NCI-H524 (cell line): Measurements from ENCODE around the gene KLHDC9.
"Not testable (repeated sequence)": the region's sequence is repeated elsewhere in the genome, so short reads cannot be mapped to it uniquely, and the experiment has no call there.

Source experiments
- DNase-seq, 2 experiments: peaks; one replicate each; lab custom pipeline; 2025; lab: John Stamatoyannopoulos, UW

The KLHDC9 gene, protein sequence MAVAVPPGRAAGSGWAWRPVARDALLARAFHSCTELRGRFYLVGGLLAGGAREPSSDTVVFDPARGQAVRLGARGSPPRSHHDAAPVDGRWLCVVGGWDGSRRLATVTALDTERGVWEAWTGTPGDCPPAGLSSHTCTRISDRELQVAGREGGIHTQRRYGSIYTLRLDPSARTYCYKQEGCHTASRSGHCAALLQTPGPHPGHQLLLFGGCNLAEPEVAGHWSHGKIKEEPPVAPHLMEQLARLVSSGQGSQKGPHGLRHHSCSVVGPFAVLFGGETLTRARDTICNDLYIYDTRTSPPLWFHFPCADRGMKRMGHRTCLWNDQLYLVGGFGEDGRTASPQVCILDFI

DNA sequence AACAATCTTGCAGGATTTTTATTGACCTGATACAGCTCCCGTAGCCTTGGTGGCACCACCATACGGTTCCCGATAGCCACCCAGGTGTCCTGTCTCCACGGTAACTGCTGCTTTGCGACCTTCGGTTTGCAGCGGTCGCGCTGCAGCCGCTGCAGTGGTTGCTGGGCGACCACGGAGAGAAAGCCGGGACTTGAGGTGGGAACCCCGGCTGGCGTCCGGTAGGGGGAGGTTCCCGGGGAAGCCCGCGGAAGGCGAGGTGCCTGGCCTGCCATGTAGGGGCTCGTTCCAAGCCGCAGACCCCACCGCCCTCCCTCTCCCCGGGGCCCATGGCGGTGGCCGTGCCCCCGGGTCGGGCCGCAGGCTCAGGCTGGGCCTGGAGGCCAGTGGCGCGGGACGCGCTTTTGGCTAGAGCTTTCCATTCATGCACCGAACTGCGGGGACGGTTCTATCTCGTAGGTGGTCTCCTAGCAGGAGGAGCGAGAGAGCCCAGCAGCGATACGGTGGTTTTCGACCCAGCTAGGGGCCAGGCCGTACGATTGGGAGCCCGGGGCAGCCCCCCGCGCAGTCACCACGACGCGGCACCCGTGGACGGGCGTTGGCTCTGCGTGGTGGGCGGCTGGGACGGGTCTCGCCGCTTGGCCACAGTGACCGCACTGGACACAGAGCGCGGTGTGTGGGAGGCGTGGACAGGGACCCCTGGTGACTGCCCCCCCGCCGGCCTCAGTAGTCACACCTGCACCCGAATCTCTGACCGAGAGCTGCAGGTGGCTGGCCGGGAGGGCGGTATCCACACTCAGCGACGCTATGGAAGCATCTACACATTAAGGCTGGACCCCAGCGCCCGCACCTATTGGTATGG is at the start of gene KLHDC9:
TSS of gene KLHDC9 (plus strand) at position 152 of the 859 bp plus-strand sequence. CDS start at position 327, 175 bp downstream.
- peak; percentile 81 to 92 for DNase-seq

DNA sequence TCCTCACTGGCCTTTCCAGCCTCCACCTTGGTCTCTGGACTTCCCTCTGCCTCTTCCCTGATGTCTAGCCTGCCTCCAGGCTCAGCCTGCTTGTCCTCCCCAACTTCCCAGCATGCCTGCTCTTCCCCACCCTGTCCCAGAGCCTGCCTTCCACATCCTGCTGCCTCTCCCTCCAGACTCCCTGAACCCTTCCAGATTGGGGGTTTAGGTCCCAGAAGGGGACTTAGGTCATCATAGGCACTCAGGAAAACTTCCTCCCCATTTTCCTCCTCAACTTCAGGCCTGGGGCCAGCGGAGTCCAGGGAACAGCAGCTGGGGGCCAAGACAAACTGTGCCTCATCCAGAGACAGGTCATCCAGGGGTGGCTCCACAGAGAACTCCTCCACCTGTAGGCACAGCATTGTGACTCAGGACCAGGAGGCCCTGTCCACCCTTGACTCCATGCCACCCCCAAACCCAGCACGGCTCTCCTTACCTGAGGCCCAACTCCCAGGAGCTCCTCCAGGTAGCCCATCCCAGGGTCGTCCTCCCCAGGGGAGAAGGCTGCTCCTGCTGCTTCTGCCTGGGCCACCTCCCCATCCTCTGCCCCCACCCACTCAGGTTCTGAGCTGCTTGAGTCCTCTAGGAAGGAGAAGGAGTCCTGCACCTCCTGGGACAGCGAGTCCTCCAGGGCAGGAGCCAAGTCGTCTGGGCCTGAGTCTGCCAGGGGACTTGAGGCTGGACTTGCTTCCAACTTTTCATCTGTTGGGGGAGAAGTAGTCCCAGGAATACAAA is 49.0 kb upstream of the KLHDC9 start:
- DNase-seq, result no peak

DNA sequence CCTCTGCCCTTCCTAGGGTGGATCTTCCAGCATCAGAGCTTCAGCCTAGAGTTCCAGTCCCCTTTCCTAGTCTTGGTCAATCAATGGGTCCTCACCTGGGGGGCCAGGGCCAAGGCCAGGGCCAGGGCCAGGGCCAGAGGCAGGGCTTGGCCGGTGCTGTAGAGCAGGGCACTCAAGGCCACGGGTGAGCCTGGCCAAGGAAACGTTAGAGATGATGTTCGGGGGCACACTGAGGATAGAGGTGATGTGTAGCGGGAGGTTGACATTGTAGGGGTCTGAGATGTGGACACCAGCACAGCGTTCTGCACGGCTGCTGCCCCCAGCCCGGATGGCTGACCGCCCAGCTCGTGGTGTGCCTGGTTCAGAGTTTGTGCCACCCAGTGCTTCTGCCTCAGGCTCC is 46.9 kb upstream of the KLHDC9 start:
- no peak for DNase-seq

DNA sequence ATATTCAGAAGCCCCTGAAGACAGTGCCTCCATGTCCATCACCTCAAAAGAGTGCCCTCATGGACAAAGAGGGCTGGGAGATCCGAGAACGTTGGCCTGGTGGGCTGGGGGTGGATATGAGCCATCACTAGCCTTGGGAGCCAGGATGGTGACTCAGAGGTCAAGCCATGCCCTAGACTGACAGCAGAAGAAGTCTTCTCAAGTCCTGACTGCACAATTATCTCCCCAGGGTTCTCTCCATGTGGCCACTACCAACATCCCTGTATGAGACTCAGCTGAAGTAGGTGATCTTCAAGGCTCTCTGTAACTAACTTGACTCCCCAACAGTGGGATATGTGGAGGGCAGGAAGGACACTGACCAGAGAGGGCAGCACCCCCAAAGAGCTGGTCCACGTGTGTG is 45.3 kb upstream of the KLHDC9 start:
- DNase-seq, result no peak

DNA sequence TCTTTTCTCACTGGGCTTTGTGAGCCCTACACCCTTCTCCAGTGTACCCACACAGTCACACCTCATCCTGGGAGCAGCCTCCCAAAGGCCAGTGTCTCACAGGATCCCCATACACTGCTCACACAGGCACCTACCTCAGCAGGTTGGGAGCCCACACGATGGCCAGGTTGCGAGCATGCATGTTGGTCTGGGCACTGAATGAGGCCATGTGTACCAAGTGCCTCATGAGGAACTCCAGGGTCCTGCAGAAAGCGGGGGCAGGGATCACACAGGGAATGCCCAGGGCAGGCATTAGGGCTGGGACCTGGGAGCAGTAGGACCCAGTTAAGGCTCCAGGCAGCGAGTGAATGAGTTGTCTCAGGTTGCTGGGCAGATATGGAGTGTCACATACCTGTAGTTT is 43.9 kb upstream of the KLHDC9 start:
- no peak for DNase-seq

DNA sequence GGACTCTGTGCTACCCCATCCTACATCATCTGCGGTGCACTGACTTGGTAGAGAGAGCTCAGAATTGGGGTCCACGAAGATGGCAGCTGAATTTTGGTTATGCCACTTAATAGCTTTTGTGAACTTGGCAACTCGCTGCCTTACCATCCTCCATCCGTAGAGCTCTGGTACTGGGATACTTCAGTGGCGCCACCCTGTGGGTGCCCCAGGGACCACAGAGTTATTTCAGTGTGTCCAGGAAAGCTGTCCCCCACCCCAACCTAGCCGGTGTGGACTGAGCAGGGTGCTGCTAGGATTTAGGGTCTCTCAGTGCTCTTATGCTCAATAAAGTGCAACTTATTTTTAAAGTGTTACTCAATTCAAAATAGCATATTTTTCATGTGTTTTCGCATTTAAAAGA is 43.4 kb upstream of the KLHDC9 start:
- no peak for DNase-seq

DNA sequence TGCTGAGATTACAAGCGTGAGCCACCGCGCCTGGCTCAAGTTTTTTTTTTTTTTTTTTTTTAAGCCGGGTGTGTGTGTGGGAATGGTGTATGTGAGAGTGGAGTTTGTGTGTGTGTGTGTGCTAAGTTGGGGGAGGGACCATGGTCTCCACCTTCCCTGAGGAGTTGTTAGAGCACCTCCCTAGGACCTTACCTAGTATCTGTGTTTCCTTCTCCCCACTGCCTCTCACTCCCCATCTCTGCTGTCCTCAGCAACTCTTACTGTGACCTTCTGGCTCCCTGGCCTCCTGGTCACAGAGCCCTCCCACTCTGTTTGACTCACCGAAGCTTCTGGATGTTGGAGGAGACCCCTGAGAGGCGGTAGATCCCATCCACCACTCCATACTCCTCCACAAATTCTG is 38.9 kb upstream of the KLHDC9 start:
- DNase-seq, result no peak

DNA sequence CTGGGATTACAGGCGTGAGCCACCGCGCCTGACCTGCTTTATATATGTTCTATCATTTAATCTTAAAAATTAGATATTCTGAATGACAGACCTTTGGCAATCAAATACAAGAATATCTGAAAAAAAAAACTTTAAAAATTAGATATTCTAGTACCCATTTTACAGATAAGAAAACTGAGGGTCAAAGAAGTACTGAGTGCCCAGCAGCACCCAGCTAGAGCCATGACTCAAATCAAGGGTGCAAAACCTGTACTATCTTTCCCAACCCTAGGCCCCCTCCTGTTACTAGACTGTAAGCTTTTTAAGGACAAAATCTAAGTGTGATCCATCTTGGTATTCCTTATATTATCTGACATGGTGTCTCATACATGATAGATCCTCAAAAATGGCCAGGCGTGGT is 36.7 kb upstream of the KLHDC9 start:
- DNase-seq, result no peak

DNA sequence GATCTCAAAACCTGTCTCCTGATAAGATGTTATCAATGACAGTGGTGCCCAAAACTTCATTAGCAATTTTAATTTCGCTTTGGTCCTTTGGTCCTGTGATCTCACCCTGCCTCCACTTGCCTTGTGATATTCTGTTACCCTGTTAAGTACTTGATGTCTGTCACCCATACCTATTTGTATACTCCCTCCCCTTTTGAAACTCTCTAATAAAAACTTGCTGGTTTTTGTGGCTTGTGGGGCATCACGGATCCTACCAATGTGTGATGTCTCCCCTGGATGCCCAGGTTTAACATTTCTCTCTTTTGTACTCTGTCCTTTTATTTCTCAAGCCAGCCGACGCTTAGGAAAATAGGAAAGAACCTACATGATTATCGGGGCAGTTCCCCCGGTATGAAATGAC is 34.2 kb upstream of the KLHDC9 start:
- DNase-seq, result not testable (repeated sequence)

DNA sequence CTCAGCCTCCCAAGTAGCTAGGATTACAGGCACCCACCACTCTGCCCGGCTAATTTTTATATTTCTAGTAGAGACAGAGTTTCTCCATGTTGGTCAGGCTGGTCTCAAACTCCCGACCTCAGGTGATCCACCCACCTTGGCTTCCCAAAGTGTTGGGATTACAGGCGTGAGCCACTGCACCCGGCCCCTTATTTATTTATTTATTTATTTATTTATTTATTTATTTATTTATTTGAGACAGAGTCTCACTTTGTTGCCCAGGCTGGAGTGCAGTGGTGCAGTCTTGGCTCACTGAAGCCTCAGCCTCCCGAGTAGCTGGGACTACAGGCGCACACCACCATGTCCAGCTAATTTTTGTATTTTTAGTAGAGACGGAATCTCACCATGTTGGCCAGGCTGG is 32.5 kb upstream of the KLHDC9 start:
- DNase-seq, result not testable (repeated sequence)

DNA sequence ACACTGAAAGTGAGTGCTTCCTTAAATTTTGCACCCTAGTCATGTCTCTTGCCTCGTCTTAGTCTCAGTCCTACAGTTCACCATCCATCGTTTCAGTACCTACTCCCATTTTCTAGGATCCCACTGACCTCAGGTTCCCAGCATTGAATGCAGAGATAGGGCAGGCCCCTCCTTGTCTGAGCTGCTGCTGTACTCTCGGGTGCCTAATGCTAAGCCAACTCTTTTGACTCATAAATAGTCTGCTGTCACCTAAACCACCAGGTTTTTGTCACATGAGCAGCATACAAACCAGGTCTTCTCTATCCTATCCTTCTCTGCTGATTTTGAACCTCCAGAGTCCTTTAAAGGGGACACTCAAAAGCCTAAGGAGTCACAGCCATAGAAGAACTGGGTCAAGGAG is 31.5 kb upstream of the KLHDC9 start:
- DNase-seq, result no peak

DNA sequence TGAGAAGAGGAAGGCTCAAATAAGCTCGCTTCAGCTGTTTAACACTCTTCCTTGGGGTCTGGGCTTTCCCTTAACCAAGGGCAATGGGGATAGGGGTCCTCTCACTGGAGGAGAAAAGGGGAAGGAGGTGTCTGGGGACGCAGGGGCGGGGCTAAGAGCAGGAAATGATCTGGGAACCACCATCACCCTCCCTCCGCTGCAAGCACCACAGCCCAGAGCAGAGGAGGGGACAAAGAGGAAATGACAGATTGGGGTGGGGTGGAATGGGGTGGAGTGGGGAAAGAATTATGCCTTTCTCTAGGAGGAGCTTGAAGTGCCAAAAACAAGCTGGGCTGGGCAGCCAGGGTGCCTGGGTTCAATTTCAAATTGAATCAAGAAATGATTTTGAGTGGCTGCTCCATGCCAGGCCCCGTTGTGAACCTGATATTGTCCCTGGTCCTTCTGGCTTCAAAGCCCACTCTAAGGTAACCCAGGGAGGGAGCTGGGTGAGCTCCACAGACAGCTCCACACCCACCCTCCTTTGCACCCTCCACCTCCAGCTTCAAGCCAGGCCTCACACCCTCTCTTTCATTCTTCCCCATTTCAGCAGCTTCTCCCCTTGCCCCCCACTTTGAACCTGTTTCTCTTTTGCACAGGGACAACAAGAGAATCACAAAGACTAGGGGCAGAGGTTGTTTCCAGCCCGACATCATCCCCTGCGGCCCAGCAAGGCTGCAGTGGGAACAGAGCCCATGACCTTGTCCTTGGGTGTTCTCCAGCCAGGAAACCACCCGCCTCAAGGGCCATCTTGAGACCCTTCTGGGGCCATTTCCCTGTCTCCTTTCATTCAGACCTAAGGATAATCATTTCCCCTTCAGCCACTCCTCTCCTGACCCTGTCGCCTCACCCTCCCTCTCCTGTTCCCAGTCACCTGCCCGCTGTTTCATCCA is 29.6 kb upstream of the KLHDC9 start:
- DNase-seq, result no peak

DNA sequence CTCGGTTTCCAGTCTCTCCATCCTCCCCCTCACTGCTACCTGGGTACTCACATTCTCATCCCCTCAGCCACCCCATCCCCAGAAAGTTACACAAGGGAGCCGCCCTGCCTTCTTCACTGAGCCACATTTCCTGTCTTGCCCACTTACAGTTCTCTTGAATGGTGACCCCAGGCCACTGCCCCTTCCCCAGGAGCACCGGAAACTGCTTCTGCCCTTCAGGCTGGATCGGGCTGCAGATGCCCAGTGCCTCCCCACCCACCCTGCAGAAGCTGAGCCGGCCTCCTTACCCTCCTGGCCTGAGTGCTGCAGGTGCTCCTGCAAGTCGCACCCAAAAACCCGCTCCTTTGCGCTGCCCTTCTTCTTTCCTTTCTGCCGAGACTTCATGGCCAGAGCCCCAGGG is 28.9 kb upstream of the KLHDC9 start:
- no peak for DNase-seq

DNA sequence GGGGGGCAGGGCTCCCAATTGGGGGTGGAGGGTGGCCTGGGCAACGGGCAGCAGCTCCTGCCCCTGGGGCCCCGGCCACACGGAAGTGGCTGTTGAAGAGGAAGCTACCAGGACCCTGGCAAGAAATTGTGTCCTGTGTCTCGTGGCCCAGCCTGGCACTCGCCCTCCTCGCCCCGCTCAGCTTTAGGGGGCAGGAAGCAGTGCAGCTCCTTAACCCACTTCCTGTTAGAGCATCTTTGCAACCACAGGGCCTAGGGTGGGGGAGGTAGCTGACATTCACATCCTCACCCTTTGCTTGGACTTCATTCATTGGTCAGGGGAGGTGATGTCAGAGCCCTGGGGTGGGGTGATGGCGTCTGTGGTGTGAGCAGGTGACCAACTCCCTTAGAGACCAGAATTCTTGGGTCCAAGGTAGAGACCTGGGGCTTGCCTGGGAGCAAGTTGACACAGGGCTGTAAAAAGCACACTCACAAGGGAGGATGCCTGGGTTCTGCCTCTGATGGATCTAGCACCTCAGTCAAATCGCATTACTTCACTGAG is 28.4 kb upstream of the KLHDC9 start, which contains the start of gene ARHGAP30:
TSS of gene ARHGAP30 (minus strand) at position 161 of the 540 bp plus-strand sequence. CDS start 267 bp downstream, outside the sequence.
- DNase-seq, result no peak

DNA sequence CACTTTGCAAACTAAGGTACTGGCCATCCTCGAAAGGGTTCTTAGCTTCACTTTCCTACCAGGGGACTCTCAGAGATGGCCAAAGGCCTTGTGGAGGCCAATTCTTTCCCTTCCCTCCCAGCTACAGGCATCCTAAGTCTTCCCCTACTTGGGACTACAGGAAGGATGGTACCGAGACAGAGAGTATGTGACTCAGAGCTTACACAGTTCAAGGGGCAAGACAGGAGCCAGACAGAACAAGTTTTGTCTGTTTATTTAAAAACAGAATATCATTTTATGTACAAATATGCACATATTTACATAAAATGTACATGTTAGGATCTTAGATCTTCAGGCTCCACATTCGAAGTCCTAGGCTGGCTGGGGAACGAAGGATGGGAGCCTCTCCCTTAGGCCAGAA is 27.4 kb upstream of the KLHDC9 start:
- no peak for DNase-seq

DNA sequence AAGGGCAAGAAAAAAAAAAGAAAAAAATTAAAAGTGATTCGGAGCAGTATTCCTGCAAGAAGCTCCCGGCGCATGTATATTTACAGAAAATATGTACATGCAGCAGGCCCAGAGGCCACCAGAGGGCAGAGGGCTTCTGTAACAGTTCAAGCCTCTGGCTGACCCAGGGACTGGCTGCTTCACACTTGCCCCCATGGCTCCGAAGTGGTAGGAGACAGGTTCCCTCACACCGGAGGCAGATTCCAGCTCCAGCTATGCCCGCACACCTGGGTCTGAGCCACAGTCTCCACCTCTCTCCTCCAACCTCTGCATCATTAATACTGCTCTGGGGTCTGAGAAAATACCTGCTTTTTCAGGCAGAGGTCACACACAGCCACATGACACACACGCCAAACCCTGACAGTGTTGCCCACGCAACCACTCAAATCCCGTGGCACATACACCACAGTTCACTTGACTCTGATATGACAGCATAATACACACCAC is 26.2 kb upstream of the KLHDC9 start:
- DNase-seq, result peak; percentile 9 to 28

DNA sequence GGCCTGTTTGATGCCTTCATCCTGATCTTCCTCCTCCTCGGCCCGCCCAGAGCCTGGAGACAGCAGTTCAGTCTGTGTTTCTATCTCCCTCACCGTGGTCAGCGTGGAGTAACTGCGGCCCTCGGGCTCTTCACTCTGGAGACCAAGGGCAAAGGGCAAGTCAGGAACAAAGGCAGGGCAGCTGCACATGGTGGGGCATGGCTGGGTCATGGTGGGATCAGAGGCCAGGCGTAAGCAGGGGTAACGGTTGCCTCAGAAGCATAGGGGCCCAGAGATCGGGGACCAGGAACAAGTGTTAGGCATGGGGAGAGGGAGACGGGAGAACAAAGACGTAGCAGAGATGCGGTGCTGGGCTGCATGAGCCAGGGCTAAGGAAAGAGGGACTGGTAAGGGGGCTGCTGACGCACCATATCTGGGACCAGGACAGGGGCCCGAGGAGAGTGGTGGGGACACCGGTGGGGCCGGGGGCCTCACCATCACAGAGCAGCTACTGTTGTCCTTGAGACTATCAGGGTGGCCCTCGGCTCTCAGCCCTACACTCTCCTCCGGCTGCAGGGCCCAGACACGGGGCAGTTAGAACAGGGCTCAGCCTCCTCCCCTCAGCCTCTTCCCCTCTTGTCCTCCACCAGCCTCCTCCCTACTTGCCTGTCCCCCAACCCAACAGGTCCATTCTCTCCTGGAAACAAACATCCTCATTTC is 25.3 kb upstream of the KLHDC9 start:
- no peak for DNase-seq

DNA sequence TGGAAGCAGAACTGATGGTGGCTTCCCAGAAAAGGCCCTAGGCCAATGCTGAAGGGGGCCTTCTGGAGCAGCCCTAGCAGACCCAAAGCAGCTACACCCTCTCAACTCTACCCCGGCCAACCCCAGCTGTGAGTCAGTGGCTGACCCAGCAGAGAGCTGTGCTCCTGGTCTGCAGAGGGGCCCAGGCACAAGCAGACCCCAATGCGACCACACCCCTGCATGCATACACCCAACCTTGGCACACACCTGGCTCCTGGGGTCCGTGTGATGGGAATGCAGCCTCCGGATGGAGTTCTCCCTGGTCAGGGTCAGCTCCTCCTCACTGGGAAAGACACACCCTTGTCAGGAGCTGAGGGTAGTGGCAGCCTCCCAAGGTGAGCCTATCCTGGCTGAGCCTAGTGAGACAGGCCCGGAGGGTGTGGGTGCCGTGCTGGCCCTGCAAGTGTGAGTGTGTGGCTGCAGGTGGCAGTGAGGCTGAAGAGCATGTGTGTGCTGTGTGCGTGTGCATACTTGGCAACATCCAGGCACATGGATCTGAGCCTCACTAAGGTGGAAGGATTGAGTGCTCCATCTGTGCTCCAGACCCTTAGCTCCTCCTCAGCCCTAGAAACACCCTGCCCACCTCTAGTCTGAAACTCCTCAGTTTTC is 24.6 kb upstream of the KLHDC9 start:
- no peak for DNase-seq

DNA sequence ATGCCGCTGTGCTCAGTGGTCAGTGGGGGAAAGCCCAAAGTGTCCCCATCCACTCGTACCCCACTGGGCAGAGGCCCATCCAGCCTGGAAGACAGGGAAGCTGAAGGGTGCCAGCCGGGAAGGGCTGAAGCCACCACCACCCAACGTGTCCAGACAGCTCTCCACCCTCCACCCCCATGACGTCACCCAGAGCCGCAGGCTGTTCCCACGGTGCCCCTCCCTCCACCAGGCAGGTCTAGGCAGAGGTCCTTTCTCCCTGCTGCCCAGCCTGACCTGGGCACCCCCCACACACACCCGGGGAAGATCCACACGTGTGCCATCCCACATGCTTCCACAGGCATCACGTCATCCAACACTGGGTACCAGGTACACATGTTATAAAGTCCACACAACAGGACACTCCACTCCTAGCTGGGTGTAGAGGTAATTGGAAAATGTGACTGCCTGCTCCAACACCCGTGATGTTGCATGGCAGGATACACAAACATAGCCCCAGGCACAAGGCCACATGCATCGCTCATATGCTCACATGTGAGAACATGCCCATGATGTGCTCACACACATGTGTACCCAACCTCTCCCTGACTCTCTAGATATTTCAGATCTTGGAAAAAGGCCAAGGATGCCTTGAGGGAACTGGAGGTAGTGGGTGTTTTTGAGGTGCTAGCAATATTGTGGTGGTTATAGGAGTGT is 23.3 kb upstream of the KLHDC9 start:
- no peak for DNase-seq
